GM18507 (cell line): ENCODE results near the gene ULBP1.
"Not testable (repeated sequence)": the region's sequence is repeated elsewhere in the genome, so short reads cannot be mapped to it uniquely, and the experiment has no call there.

Experiments used
- DNase-seq: peaks from one replicate; pipeline ENCODE4 v3.0.0; 2011; ENCODE audit warnings: low read depth; ENCODE audit not compliant: insufficient read length; ENCODE audit errors: extremely low spot score
- FAIRE-seq: peaks from 2 replicates; lab custom pipeline; 2011; peaks lifted over from hg19 to GRCh38; lab: Jason Lieb, UNC

The ULBP1 gene, protein sequence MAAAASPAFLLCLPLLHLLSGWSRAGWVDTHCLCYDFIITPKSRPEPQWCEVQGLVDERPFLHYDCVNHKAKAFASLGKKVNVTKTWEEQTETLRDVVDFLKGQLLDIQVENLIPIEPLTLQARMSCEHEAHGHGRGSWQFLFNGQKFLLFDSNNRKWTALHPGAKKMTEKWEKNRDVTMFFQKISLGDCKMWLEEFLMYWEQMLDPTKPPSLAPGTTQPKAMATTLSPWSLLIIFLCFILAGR

DNA sequence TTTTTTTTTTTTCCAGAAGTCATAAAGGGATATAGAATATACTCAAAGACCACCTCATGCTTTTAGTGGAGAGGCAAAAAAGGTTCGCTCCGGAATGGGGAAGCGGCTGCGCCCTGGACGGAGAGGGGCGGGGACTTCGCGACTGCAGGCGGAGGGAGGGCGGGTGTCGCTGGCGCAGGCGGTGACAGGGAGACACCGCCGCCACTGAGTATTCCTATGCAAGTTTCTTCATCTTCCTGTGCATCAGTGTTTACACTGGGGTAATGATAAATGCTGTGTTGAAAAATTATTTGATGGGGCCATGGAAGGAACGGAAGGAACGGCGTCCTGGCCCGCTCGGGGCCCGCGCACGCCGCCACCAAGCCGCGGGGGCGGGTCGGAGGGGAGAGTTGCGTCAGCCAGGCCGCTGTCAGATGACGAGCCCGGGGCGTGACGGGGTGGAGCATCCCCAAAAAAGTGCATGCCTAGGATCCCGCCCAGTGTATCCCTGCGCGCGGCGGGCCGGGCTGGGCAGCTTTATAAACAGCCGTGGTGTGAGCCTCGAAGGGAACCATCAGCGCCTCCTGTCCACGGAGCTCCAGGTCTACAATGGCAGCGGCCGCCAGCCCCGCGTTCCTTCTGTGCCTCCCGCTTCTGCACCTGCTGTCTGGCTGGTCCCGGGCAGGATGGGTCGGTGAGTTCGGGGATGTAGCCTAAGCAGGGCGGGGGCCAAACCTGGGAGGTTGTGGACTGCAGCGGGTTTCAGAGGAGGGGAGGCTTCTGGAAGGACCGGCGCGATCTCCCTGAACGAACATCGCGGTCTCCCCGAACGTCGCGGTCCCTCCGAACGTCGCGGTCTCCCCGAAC lies at the start of gene ULBP1:
Gene ULBP1 (plus strand): TSS at position 482 of the 846 bp plus-strand sequence. CDS start 107 bp downstream, at position 589.
- DNase-seq (peak; percentile 11), FAIRE-seq (no peak)

DNA sequence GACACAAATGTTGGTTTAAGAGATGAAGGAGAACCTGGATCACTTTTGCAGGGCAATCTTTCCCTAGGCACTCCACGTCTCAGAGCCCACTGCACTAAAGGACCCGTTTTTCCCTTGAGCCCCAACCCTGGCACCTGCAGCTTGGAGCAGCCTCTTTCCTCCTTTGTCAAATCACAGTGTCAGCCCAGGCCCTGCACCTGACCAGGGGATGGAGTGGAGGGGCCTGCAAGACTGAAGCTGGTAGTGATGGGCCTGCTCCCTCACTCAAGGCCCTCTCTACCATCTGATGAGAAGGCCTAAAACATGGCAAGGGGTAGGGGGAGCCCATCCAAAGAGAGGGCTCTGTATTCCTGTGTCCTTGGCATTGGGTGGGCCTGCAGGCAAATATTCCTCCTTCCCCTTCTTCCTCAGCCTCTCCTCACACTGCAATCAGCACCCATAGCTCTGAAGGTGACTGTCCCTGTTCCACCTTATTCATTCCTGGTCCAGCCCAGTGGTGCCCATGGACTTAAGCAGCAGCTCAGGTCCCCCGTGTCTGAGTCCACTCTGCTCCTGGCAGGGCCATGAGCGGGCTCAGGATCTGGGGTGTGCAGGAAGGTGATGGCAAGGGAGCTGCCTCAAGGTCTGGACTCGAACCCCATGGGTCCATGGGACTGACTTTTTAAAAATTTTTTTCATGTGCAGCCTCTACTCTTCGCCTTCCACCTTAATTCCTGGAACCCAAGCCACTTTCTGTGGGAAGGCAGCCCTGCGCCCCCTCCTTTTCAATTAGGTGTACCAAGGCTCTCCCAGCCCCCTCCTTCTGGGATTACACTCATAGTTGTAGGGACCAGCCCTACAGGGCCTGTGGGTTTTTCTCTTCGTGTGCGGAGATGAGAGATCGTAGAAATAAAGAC lies 47.5 kb upstream of the ULBP1 start:
- FAIRE-seq: no peak

DNA sequence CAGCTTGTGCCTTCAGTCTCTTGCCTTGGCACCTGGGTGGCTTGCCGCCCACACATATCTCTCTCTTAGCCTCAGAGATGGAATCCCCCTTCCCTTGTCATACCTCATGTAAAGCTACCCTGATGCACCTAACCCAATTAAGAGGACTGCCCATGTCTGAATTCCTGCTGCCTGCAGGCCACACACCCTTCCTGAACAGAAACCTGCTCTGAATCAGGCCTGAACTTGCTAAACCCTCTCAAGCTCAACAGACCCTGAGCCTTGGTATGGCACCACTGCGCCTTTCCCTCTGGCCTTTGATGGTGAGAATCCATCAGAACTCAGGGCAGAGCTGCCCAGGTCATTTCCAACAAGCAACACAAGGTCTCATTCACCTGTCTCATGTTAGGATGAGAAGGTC lies 46.1 kb upstream of the ULBP1 start:
- no peak for FAIRE-seq

More for the DNA sequence above, 47.5 kb upstream of the ULBP1 start:
- DNase-seq: no peak

DNA sequence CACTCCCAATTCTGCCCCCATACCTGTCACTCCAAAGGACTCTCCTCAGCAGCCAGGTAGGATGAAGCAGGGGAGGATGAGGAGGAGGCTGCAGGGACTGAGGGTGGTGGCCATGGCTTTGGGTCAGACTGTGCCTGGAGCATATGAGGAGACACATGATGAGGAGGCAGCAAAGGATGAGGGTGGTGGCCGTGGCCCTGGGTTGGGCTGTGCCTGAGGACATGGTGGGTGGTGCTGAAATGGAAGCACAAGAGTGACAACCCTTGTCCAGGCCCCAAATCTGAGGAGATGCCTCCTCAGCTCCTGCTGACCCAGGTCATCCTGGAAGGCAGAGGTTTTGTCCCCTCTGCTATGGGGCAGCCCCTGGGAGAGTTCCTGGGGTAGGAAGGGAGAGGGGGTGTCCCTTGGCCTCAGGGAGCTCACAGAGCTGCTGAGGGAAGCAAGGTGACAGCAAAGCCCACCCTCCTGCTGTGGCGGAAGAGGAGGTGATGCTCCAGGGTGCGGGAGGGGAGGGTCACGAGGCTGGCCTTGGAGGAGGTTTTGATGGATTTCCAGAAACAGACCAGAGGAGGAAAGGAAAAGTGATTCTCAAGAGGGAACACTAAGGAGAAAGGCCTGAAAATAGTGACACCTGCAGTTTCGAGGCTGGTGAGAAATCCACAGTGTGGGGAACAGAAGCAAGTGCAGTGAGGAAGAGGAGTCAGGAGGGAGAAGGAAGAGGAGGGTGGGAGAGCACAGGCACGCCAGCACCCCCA lies 45.4 kb upstream of the ULBP1 start:
- FAIRE-seq (no peak), DNase-seq (no peak)

More for the DNA sequence above, 46.1 kb upstream of the ULBP1 start:
- DNase-seq: no peak

DNA sequence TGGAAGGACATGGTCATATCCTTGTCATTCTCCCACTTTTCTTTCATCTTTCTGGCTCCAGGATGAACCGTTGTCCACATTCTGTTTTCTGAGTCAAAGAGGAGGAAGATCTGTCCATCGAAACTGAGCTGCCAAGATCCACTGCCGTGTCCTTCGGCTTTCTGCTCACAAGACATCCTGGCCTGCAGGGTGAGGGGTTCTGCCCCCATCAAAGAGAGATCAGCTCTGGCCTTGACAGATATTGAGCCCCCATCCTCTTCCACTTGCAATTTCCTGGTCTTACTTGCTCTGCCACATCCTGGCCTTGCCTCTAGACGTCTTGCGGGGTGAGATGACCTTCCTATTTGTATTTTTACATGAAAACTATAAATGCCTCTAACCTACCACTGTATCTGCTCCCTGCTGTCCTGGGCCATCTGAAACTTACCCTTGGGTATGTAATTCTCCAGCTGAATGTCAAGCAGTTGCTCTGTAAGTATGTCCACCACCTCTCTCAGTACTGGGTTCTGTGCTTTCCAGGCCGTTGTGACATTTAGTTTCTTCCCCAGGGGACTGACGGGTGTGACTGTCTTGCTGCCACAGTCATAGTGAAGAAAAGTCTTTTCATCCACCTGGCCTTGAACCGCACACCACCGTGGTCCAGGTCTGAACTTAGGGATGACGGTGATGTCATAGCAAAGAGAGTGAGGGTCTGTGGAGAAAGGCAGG lies 44.5 kb upstream of the ULBP1 start:
- not testable (repeated sequence) for FAIRE-seq, DNase-seq

DNA sequence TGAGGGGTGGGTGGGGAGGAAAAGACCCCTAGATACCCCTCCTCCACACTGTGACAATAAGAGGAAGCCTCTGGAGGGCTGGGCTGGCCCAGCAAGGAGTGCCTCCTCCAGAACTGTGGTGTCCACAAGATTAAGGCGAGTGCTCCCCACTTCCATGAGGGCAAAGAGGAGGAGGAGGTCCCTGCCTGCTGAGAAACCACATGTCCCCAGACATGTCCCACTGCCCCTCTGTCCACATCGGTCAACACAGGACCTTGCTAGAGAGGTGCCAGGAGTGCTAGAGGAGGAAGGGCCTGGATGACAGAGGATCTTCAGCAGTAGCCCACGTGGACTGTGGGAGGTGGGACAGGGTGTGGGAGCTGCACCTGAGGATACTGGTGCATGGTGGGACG lies 43.9 kb upstream of the ULBP1 start:
- no peak for FAIRE-seq
- no peak for DNase-seq

DNA sequence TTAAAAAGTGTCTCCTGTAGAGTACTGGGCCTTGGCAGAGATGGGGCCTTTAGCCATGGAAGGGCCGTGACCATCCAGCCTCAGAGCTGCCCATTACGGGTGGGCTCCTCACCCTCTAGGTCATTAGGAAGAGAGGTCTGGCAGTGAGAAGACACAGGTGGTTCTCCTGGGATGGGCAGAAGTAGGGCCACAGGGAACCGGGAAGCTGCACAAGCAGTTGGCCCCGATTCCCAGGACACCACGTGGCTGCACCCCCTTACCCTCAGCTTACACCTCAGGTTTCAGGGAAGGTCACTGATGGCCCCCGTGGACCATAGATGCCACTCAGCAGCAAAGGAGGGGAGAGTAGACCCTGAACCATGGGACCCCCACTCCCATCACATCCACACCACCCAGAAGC lies 42.4 kb upstream of the ULBP1 start:
- FAIRE-seq (no peak), DNase-seq (no peak)

DNA sequence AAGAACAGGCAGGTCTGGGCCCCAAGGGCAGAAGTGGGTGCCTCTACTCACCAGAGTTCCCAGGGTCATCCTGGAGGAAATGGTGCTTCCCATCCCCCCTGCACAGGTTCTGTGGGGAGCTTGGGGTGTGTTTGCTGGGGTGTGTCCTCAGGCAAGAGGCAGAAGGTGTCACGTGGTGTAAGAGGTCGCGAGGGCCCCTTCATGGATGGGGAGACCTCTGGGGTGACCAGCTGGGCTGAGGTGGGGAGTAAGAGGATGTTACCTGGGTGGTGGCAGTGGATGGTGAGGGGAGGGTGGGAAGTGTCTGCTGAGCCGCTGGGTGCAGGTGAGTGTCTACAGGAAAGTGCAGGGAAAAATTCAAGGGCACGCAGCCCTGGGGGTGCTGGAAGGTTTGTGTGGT lies 41.7 kb upstream of the ULBP1 start:
- not testable (repeated sequence) for FAIRE-seq, DNase-seq

DNA sequence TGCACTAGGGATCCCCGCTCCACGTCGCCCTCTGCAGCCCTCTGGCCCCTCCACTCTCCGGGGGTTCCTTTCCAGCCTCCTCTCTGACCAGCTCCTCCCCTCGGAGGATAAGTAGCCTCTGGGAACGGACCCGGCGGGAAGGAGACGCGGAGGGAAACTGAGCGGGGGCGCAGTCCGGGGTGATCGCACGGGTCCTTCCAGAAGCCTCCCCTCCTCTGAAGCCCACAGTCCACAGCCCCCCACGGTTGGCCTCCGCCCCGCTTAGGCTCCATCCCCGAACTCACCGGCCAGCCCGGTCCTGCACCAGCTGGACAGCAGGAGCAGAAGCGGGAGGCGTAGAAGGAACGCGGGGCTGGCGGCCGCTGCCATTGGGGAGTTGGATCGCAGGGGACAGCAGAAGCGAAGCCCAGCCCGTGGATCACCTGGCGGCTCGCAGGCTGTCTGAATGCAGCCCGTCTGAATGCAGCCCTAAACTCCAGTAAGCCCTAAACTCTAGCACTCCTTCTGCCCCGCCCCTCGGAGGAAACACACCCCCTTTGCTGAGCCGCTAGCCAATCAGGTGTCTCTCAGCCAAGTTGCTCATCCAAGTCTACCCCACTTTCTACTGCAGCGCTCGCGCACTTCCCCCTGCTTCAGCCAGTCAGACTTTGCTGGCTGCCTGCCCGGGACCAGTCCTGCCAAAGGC lies 41.0 kb upstream of the ULBP1 start, which contains the start of gene RAET1G:
Gene RAET1G (minus strand): TSS at position 480 of the 685 bp plus-strand sequence. CDS start 111 bp downstream, at position 369.
- DNase-seq (no peak), FAIRE-seq (no peak)

DNA sequence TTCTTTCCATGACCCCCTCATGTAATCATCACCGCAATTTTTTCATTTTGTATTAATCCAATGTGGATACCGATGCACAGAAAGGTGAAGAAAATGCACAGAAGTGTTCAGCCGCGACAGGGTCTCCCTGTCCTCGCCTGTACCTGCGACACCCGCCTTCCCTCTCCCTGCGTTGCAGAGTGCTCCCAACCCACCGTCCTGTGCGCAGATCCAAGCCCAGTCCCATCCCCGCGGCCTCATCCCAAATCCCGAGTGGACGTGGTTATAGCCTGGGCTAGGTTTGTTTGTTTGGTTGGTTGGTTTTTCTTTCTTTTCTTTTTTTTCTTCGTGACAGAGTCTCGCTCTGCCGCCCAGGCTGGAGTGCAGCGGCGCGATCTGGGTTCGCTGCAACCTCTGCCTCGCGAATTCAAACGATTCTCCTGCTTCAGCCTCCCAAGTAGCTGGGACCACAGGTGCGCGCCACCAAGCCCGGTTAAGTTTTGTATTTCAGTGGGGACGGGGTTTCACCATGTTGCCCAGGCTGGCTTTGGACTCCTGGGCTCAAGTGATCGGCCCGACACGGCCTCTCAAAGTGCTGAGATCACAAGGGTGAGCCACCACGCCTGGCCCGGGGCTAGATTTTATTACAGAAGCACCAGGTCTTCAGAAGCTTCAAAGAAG lies 40.3 kb upstream of the ULBP1 start:
- DNase-seq (no peak), FAIRE-seq (no peak)

DNA sequence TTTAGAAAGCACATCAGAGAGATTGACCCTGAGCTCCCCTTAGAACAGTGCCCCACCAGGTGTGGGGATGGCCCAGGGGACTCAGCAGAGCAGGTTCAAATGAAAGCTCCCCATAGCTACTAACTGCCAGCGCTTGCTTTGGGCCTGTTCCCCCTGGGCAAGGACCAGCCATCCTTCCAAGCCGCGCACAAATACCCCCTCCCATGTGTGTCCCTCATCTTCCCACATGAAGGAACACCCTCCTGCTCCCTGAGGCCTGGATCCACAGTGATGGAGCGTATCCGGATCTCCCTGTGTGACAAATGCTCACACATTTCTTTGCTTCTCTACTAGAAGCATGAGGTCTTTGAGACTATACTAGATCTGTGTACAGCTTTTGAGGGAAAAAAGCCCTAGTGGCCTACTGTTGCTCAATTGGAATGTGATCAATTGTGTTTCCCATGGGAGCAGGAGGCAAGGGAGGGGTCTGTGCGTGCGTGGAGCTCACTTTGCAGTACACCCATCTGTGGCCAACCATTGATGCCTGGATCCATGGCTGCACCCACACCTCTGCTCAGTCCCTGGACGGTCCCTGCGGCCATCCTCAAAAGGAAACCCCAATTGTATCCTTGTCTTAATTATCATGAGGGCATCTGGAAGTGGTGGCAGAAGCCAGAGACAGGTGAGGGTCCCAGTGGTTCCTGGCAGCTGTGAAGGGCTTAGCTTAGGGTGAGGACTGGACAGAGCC lies 39.4 kb upstream of the ULBP1 start:
- no peak for DNase-seq
- FAIRE-seq: no peak

DNA sequence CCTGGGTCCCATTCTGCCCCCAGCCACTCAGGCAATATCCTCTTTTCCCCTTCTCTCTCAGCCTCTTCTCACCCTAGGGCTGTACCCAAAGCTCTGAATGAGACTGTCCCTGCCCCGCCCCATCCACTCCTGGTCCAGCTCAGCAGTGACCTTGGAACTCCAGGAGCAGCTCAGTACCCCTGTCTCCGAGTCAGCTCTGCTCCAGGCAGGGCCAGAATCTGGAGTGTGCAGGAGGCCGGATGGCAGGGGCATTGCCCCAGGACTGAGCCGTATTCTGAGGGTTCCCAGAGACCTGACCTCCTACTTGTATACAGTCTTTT lies 38.9 kb upstream of the ULBP1 start:
- DNase-seq (no peak), FAIRE-seq (no peak)

DNA sequence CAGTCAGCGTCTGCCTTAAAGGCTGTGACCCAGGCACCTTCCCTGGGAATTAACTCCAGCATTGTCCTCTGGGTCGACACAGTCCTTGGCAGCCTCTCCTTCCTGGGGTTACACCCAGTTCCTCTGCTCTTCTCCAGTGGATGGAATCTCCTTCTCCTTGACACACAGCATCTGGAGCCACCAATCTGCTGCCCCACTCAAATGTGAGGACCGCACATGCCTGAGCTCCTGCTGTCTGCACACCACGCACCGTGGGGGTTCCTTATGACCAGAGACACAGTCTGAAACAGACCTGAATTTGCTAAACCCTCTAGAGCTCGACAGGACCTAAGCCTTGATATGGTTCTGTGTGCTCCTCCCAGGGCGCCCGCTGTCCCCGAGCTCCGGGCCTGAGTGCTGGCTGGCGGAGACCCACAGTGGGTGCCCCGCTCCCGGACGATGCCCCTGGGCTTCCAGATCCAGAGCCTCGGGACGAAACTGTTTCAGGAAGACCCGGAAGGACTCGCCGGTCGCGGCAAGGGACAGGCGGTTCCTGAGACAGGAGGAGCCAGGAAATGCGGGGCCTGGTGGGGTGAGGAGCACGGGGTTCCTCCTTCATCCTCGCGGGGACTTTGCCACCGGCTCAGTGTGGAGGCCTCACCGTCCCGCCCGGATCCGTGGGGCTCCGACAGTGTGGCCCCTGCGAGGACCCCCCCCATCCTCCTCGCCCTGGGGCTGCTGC lies 38.3 kb upstream of the ULBP1 start:
- DNase-seq: no peak
- no peak for FAIRE-seq

DNA sequence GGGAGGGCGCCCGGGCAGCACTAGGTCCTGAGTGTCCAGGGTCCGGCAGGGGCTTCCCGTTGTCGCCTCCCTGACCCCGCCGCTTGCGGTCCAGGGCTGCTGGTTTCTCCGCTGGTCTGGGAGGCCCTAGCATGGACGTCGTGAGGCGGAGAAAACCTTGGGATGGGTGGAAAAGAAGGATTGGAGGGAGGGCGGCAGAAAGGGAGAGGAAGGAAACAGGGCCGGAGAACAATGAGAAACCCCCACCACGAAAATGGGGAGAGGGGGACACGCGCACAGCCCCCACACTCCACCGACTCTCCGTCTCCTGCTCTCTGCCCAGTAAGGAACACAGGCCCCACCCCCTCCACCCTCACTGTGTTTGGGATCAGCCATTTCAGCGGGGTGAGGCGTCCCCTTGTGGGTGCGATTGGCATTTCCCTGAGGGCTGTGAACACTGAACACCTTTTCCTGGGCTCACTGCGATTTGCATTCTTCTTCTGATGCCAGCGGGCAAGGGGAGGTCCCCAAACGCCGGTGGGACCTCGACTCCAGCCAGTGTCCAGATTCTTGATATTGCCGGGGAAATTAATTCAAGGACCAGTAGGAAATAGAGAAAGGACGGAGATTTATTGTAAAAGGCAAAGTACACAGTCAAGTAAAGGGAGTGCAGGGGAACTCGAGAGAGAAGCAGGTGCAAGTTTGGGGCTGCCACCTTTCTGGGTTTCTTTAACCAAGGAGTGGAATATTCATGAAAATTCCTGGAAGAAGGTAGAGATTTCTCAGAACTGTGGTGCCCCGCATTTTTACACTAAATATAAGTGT lies 37.6 kb upstream of the ULBP1 start:
- FAIRE-seq: peak; percentile 65

DNA sequence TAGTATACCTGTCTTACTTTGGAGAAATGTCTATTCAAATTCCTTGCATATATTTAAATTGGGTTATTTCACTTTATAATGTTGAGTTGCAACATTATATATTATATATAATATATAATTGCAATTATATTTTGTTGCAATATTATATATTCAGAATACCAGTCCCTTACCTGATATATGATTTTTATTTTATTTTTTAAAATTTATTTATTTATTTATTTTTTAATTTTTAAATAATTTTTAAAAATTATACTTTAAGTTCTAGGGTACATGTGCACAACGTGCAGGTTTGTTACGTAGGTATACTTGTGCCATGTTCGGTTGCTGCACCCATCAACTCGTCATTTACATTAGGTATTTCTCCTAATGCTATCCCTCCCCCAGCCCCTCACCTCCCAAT lies 36.7 kb upstream of the ULBP1 start:
- not testable (repeated sequence) for FAIRE-seq, DNase-seq

More for the DNA sequence above, 37.6 kb upstream of the ULBP1 start:
- DNase-seq: no peak

DNA sequence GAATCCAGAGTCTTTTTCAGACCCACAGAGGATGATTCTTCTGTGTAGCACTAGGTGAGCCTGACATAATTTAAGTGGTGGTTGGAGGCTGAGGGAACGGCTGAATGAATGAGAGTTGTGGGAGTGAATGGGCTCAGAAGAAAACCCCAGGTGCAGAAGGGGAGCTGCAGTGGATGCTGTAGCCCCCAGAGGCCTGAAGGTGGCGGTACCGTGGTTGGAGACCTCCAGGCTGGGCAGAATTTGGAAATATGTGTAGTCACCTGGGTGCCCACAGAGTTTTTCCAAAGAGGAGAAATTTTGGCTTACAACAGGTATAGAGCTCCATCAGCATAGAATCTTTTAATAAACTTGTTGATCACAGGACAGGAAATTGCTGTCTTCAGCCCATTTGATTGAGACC lies 34.3 kb upstream of the ULBP1 start:
- DNase-seq: no peak
- no peak for FAIRE-seq
